Gastrocnemius medialis (tissue), 4 donors: Measurements from ENCODE around the gene HMGN1.

Source experiments
- CTCF ChIP-seq, 5 experiments: fragments of 450-650 bp in 3 of 5; fragments of 200-600 bp in 2 of 5; sonication (generic) in 2 of 5; IDR thresholded peaks in 4 of 5; conservative IDR thresholded peaks in 1 of 5; 1 replicate in 4 of 5; 2 replicates in 1 of 5; pipeline ENCODE4 v1.5.1; 2016 to 2019; ENCODE audit warnings: antibody characterized with exemption in 5 of 5, mild to moderate bottlenecking in 3 of 5, moderate library complexity in 3 of 5
- POLR2A ChIP-seq, 2 donors: fragments of 450-650 bp; IDR thresholded peaks; one replicate each; pipeline ENCODE4 v1.6.1; 2017; ENCODE audit warnings: antibody characterized with exemption in 2 of 2, mild to moderate bottlenecking in 2 of 2, moderate library complexity in 2 of 2

- TF ChIP-seq POLR2A (IDR thresholded peaks at IDR 0.05) (no peak), CTCF (IDR thresholded peaks at IDR 0.05 in 4 of 5, conservative IDR thresholded peaks at IDR 0.05 in 1 of 5) (no peak)
These were observed 14.3 kb downstream of the HMGN1 start for GRCh38 chr21:39334611-39335010.
